K562 (cell line): Measurements from ENCODE around the gene AMTN. TPM values are rescaled to one million over a fixed set of nuclear protein-coding genes. Genes with fewer than 3 reads are reported as not detected.
"Not testable (repeated sequence)": the region's sequence is repeated elsewhere in the genome, so short reads cannot be mapped to it uniquely, and the experiment has no call there.

Source experiments
- ATAC-seq: fragments of 200-7000 bp; cut with Tn5 transposase; 3 replicates; pipeline ENCODE4 v1.9.1; 2020; ENCODE audit warnings: moderate library complexity
- BruUV-seq: library from RNA; stranded (reverse); fragments of 400-500 nt; replicated peaks from 2 replicates; lab custom pipeline; 2021; lab: Mats Ljungman, UMichigan
- CTCF ChIA-PET: fragments of 300-600 bp; formaldehyde crosslinking; extraction: SDS; loops from one replicate; lab custom pipeline; 2021; ENCODE audit warnings: low intra/inter-chr PET ratio; lab: Yijun Ruan, JAX
- POLR2A ChIA-PET: fragments of 300-600, 350-650 bp; sonication (Branson Sonifier 250); formaldehyde crosslinking; extraction: SDS; loops from one replicate; lab custom pipeline; 2021; ENCODE audit warnings: antibody characterized with exemption, inconsistent platforms; lab: Yijun Ruan, JAX
- DNase-seq, 4 experiments: peaks; one replicate each; pipeline versions ENCODE4 v3.0.0 to v3.0.0-alpha.2; 2011 to 2018; ENCODE audit warnings: low spot score in 3 of 4, mixed read lengths in 3 of 4; ENCODE audit errors: extremely low read depth in 1 of 4
- FAIRE-seq: peaks from 2 replicates; lab custom pipeline; 2011; peaks lifted over from hg19 to GRCh38; lab: Jason Lieb, UNC
- H2AFZ ChIP-seq: 2 replicates; pipeline ENCODE4 v1.6.0; 2011; ENCODE audit warnings: low read depth, low read length, control low read depth, inconsistent platforms
- H3K27ac ChIP-seq: fragments of 200-600 bp; 3 replicates; pipeline ENCODE4 v1.8.0; 2011; ENCODE audit warnings: low read depth, mild to moderate bottlenecking, control low read depth, inconsistent platforms, low read length, moderate library complexity, mixed read lengths; ENCODE audit errors: extremely low read depth
- H3K27me3 ChIP-seq, 2 experiments: fragments of 300-600 bp in 1 of 2; 2 replicates in 1 of 2; 3 replicates in 1 of 2; pipeline versions ENCODE4 v1.6.0 to v1.8.0; 2011; ENCODE audit warnings: inconsistent platforms in 2 of 2, low read length in 2 of 2, mild to moderate bottlenecking in 1 of 2, mixed read lengths in 1 of 2, moderate library complexity in 1 of 2; ENCODE audit not compliant: control insufficient read depth in 2 of 2, insufficient read depth in 2 of 2
- H3K36me3 ChIP-seq: fragments of 300-600 bp; 3 replicates; pipeline ENCODE4 v1.8.0; 2011; ENCODE audit warnings: mild to moderate bottlenecking, low read length, inconsistent platforms; ENCODE audit not compliant: control insufficient read depth, insufficient read depth
- H3K4me1 ChIP-seq, 2 experiments: fragments of 200-600 bp in 1 of 2; replicated peaks in 1 of 2; 2 replicates in 1 of 2; 3 replicates in 1 of 2; pipeline versions ENCODE4 v1.5.1 to v1.8.0; 2011; ENCODE audit warnings: inconsistent platforms in 2 of 2, low read length in 2 of 2, mild to moderate bottlenecking in 1 of 2, mixed read lengths in 1 of 2, moderate library complexity in 1 of 2; ENCODE audit not compliant: control insufficient read depth in 2 of 2, insufficient read depth in 2 of 2
- H3K4me2 ChIP-seq: 2 replicates; pipeline ENCODE4 v1.6.1; 2011; ENCODE audit warnings: low read length, control low read depth, inconsistent platforms, mixed read lengths; ENCODE audit not compliant: insufficient read depth
- H3K4me3 ChIP-seq: fragments of 200-600 bp; sonication (generic), shearing (Covaris generic); 2 replicates; pipeline ENCODE4 v1.5.1; 2016; ENCODE audit warnings: control low read depth, inconsistent platforms
- H3K79me2 ChIP-seq: fragments of 200-600 bp; 3 replicates; pipeline ENCODE4 v1.8.0; 2011; ENCODE audit warnings: low read length, inconsistent platforms; ENCODE audit not compliant: control insufficient read depth, insufficient read depth
- H3K9ac ChIP-seq, 2 experiments: 2 replicates each; pipeline versions ENCODE4 v1.6.0 to v1.6.1; 2011; ENCODE audit warnings: low read depth in 2 of 2, low read length in 2 of 2, control low read depth in 1 of 2, inconsistent platforms in 1 of 2, mild to moderate bottlenecking in 1 of 2, mixed read lengths in 1 of 2; ENCODE audit not compliant: insufficient read depth in 1 of 2
- H3K9me1 ChIP-seq: one replicate; pipeline ENCODE4 v1.6.0; 2011; ENCODE audit warnings: inconsistent platforms, mild to moderate bottlenecking, low read length, moderate library complexity; ENCODE audit not compliant: control insufficient read depth, insufficient read depth
- H3K9me3 ChIP-seq: replicated peaks from 2 replicates; pipeline ENCODE4 v1.5.1; 2011; ENCODE audit warnings: low read depth, low read length, inconsistent platforms; ENCODE audit not compliant: control insufficient read depth, insufficient read depth
- H4K20me1 ChIP-seq: replicated peaks from 2 replicates; pipeline ENCODE4 v1.6.1; 2011; ENCODE audit warnings: low read length, inconsistent platforms, mixed read lengths; ENCODE audit not compliant: control insufficient read depth, insufficient read depth
- EHMT2 ChIP-seq: fragments of 450-650 bp; IDR thresholded peaks from 2 replicates; pipeline ENCODE4 v1.6.1; 2018; ENCODE audit warnings: antibody characterized with exemption
- MIER1 ChIP-seq: fragments of 450-650 bp; IDR thresholded peaks from 2 replicates; pipeline ENCODE4 v1.6.1; 2016; ENCODE audit warnings: antibody characterized with exemption, mild to moderate bottlenecking, low read depth
- WGBS: fragments of 100-300 bp; shearing (Covaris generic); methylation state at CpG from one replicate; pipeline ENCODE4 v1.1.6; 2016; ENCODE audit warnings: low coverage, mixed read lengths; ENCODE audit not compliant: insufficient coverage; ENCODE audit errors: missing lambda C conversion rate; 5-methylcytosine and 5-hydroxymethylcytosine counted together
- in situ Hi-C: fragments of 300-500 bp; cut with MboI; formaldehyde crosslinking; loops from 4 replicates; pipeline ENCODE4 v1.15.0; 2018; ENCODE audit warnings: inconsistent platforms, mixed read lengths
- intact Hi-C: fragments of 100-400 bp; cut with micrococcal nuclease; formaldehyde crosslinking; loops from 2 replicates; pipeline ENCODE4 v1.14.2; 2022
- polyA plus RNA-seq, 8 experiments: library from polyadenylated mRNA; depleted of rRNA in 4 of 8; stranded (reverse) in 5 of 8; unstranded in 3 of 8; fragments of >200 nt; fragmentation: Nextera tagmentation in 2 of 8; fragmentation: Illumina TruSeq in 1 of 8; extraction: Ambion mirVana in 2 of 8; extraction: Trizol in 1 of 8; gene quantifications; 2 replicates each; pipeline versions ENCODE4 v1.2.1 to v1.2.3, GENCODE V29; 2011 to 2014; ENCODE audit warnings: inconsistent platforms in 1 of 8, missing spikeins in 1 of 8
- total RNA-seq, 7 experiments: library from RNA; depleted of rRNA in 6 of 7; stranded (reverse); fragments of >200 nt in 6 of 7; fragmentation: Illumina TruSeq in 2 of 7; extraction: Trizol in 2 of 7; gene quantifications; 2 replicates each; pipeline versions ENCODE4 v1.2.1 to v1.2.3, GENCODE V29; 2011 to 2021; ENCODE audit warnings: low replicate concordance in 1 of 7
- TF ChIP-seq, protein P1 (sequence below), 2 experiments: fragments of 450-650 bp; formaldehyde crosslinking in 1 of 2; IDR thresholded peaks; 2 replicates each; pipeline versions ENCODE4 v1.4.0 to v1.6.1; 2014 to 2020; ENCODE audit warnings: mild to moderate bottlenecking in 2 of 2, borderline replicate concordance in 1 of 2, low read depth in 1 of 2

The AMTN gene
- total and polyA plus RNA-seq, 9 of the 15 experiments (the other 6 are each of a cell fraction or from before 2014, with no cell fraction given) = not detected

DNA sequence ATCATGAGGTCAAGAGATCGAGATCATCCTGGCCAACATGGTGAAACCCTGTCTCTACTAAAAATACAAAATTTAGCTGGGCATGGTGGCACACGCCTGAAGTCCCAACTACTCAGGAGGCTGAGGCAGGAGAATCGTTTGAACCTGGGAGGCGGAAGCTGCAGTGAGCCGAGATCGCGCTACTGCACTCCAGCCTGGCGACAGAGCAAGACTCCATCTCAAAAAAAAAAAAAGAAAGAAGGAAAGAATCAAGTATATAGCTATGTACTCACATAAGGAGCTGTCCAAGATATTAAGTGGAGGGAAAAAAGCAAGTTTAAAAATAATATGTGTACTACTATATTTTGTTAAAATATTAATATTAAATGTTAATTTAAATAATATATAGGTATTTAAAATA is 16.5 kb upstream of the AMTN start:
- not testable (repeated sequence) for FAIRE-seq, H3K9me3 ChIP-seq, H3K27ac ChIP-seq
- POLR2A ChIA-PET = interaction anchor here (0.8 kb wide), 1 partner anchor 70 kb away, joined by 4 read pairs; no protein-coding TSS in a partner anchor
- in situ Hi-C loops = loop anchor here (25.0 kb wide), 1 partner anchor 815 kb away; no protein-coding TSS in a partner anchor
- TF ChIP-seq MIER1 (peak; percentile 66; the same call in 1 of the 2 replicates), EHMT2 (peak; percentile 83)
- TF ChIP-seq, protein P1, sequence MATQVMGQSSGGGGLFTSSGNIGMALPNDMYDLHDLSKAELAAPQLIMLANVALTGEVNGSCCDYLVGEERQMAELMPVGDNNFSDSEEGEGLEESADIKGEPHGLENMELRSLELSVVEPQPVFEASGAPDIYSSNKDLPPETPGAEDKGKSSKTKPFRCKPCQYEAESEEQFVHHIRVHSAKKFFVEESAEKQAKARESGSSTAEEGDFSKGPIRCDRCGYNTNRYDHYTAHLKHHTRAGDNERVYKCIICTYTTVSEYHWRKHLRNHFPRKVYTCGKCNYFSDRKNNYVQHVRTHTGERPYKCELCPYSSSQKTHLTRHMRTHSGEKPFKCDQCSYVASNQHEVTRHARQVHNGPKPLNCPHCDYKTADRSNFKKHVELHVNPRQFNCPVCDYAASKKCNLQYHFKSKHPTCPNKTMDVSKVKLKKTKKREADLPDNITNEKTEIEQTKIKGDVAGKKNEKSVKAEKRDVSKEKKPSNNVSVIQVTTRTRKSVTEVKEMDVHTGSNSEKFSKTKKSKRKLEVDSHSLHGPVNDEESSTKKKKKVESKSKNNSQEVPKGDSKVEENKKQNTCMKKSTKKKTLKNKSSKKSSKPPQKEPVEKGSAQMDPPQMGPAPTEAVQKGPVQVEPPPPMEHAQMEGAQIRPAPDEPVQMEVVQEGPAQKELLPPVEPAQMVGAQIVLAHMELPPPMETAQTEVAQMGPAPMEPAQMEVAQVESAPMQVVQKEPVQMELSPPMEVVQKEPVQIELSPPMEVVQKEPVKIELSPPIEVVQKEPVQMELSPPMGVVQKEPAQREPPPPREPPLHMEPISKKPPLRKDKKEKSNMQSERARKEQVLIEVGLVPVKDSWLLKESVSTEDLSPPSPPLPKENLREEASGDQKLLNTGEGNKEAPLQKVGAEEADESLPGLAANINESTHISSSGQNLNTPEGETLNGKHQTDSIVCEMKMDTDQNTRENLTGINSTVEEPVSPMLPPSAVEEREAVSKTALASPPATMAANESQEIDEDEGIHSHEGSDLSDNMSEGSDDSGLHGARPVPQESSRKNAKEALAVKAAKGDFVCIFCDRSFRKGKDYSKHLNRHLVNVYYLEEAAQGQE (IDR thresholded peaks at IDR 0.05; ENCODE audit: borderline replicate concordance) = peak; percentile 78
- TF ChIP-seq, protein P1 (CRISPR knock-in tag; IDR thresholded peaks at IDR 0.05; ENCODE audit: low read depth) = not testable (repeated sequence)
- TF ChIP-seq, all 486 proteins: peak for 3; not testable (repeated sequence) for 483
- H3K9ac ChIP-seq, BruUV-seq, H3K4me1 ChIP-seq, H3K9me1 ChIP-seq, H2AFZ ChIP-seq, H3K36me3 ChIP-seq, CTCF ChIA-PET, H3K4me3 ChIP-seq, H4K20me1 ChIP-seq, ATAC-seq, H3K27me3 ChIP-seq, DNase-seq, H3K4me2 ChIP-seq, H3K79me2 ChIP-seq: not testable (repeated sequence)
- WGBS = 0% methylated on average over 6 of the region's 8 CpGs
- intact Hi-C loops = loop anchor here (10.0 kb wide), 1 partner anchor 1187 kb away; no protein-coding TSS in a partner anchor
